T-helper 22 cell (primary cell): ENCODE measurements around the gene TNFRSF4.

Experiments used
- DNase-seq: peaks from one replicate; pipeline ENCODE4 v3.0.0-alpha.2; 2020; ENCODE audit warnings: low read depth

Gene TNFRSF4

GRCh38 chr1:1245178-1245816 lies 31.3 kb upstream of the TNFRSF4 start:
- DNase-seq, result no peak

- no peak for DNase-seq
Observed at GRCh38 chr1:1244192-1244811, 30.3 kb upstream of the TNFRSF4 start.

- no peak for DNase-seq
Observed at GRCh38 chr1:1243807-1244191, 29.8 kb upstream of the TNFRSF4 start.

GRCh38 chr1:1243266-1243660 lies 29.3 kb upstream of the TNFRSF4 start:
- no peak for DNase-seq

GRCh38 chr1:1242461-1243265 lies 28.7 kb upstream of the TNFRSF4 start:
- DNase-seq, result no peak

GRCh38 chr1:1241588-1242219 lies 27.8 kb upstream of the TNFRSF4 start:
- no peak for DNase-seq

- DNase-seq, result no peak
Observed at GRCh38 chr1:1240822-1241587, 27.1 kb upstream of the TNFRSF4 start.

- DNase-seq, result no peak
Observed at GRCh38 chr1:1240348-1240732, 26.4 kb upstream of the TNFRSF4 start.

- DNase-seq, result no peak
Observed at GRCh38 chr1:1239614-1240347, 25.8 kb upstream of the TNFRSF4 start.

- DNase-seq, result no peak
Observed at GRCh38 chr1:1239227-1239613, 25.3 kb upstream of the TNFRSF4 start.

GRCh38 chr1:1238702-1239178 lies 24.8 kb upstream of the TNFRSF4 start:
- no peak for DNase-seq

GRCh38 chr1:1237874-1238701 lies 24.1 kb upstream of the TNFRSF4 start:
- no peak for DNase-seq

GRCh38 chr1:1236945-1237873 lies 23.3 kb upstream of the TNFRSF4 start:
- DNase-seq, result no peak

- DNase-seq, result no peak
Observed at GRCh38 chr1:1236176-1236763, 22.3 kb upstream of the TNFRSF4 start.

GRCh38 chr1:1235016-1235744 lies 21.2 kb upstream of the TNFRSF4 start:
- no peak for DNase-seq

- DNase-seq, result no peak
Observed at GRCh38 chr1:1234180-1234808, 20.3 kb upstream of the TNFRSF4 start.

GRCh38 chr1:1233567-1233892 lies 19.6 kb upstream of the TNFRSF4 start:
- no peak for DNase-seq
